GDM1 (cell line): ENCODE measurements around the gene CCNK.

Experiments
- DNase-seq: peaks from one replicate; lab custom pipeline; 2025; lab: John Stamatoyannopoulos, UW

Gene CCNK

GRCh38 chr14:99480917-99481744 lies at the start of gene CCNK:
Gene CCNK (plus strand): TSS chr14:99481409. CDS start chr14:99492678, 11,269 bp downstream.
- DNase-seq, result peak; percentile 100

GRCh38 chr14:99431986-99432385 lies 49.2 kb upstream of the CCNK start:
- DNase-seq, result no peak

- no peak for DNase-seq
These were observed 48.7 kb upstream of the CCNK start for GRCh38 chr14:99432485-99432884.

- no peak for DNase-seq
These were observed 45.9 kb upstream of the CCNK start for GRCh38 chr14:99435327-99435726.

GRCh38 chr14:99436247-99437180 lies 44.7 kb upstream of the CCNK start:
- DNase-seq, result no peak

- DNase-seq, result no peak
These were observed 43.5 kb upstream of the CCNK start for GRCh38 chr14:99437706-99438105.

- no peak for DNase-seq
These were observed 40.9 kb upstream of the CCNK start for GRCh38 chr14:99440278-99440677.

GRCh38 chr14:99441157-99441870 lies 39.9 kb upstream of the CCNK start:
- no peak for DNase-seq

GRCh38 chr14:99441918-99442317 lies 39.3 kb upstream of the CCNK start:
- no peak for DNase-seq

GRCh38 chr14:99445931-99446330 lies 35.3 kb upstream of the CCNK start:
- DNase-seq, result no peak

- no peak for DNase-seq
These were observed 33.5 kb upstream of the CCNK start for GRCh38 chr14:99447739-99448138.

GRCh38 chr14:99450266-99450665 lies 30.9 kb upstream of the CCNK start:
- DNase-seq, result no peak

- DNase-seq, result no peak
These were observed 30.0 kb upstream of the CCNK start for GRCh38 chr14:99451234-99451633.

- no peak for DNase-seq
These were observed 28.2 kb upstream of the CCNK start for GRCh38 chr14:99452968-99453367.

GRCh38 chr14:99454246-99454645 lies 27.0 kb upstream of the CCNK start:
- no peak for DNase-seq

GRCh38 chr14:99459481-99460100 lies 21.6 kb upstream of the CCNK start:
- DNase-seq, result no peak

- DNase-seq, result no peak
These were observed 20.4 kb upstream of the CCNK start for GRCh38 chr14:99460793-99461192.

GRCh38 chr14:99461411-99462085 lies 19.7 kb upstream of the CCNK start:
- no peak for DNase-seq

- DNase-seq, result no peak
These were observed 19.0 kb upstream of the CCNK start for GRCh38 chr14:99462210-99462609.

- no peak for DNase-seq
These were observed 17.2 kb upstream of the CCNK start for GRCh38 chr14:99463974-99464373.

GRCh38 chr14:99465288-99465687 lies 15.9 kb upstream of the CCNK start:
- DNase-seq, result no peak
